GM21723 (cell line): ENCODE results near the gene ZNF534.
"Not testable (repeated sequence)": the region's sequence is repeated elsewhere in the genome, so short reads cannot be mapped to it uniquely, and the experiment has no call there.

ENCODE experiments used
- ATAC-seq: cut with Tn5 transposase; IDR thresholded peaks from one replicate; pipeline ENCODE4 v1.9.1; 2021; ENCODE audit warnings: mild to moderate bottlenecking, moderate library complexity; ENCODE audit not compliant: unreplicated experiment

The ZNF534 gene

GRCh38 chr19:52494518-52494917, 65.6 kb downstream of the ZNF534 start:
- no peak for ATAC-seq

- no peak for ATAC-seq
Observed at GRCh38 chr19:52498571-52498970, 69.6 kb downstream of the ZNF534 start.

GRCh38 chr19:52500474-52500873, 71.5 kb downstream of the ZNF534 start:
- ATAC-seq: not testable (repeated sequence)

GRCh38 chr19:52500991-52501390, 72.0 kb downstream of the ZNF534 start:
- ATAC-seq: not testable (repeated sequence)
